Cardiac muscle cell (in vitro differentiated cells and primary cell): ENCODE results near the gene SLC9A4. TPM values are rescaled to one million over a fixed set of nuclear protein-coding genes. Genes with fewer than 3 reads are reported as not detected.

ENCODE experiments used
- DNase-seq, 2 donors: peaks; one replicate each; pipeline versions ENCODE4 v3.0.0 to v3.0.0-alpha.2; 2010 to 2017; ENCODE audit warnings: low read depth in 1 of 2, low spot score in 1 of 2
- H3K27ac ChIP-seq: fragments of 200-600 bp; sonication (generic); 2 replicates; pipeline ENCODE4 v1.5.1; 2016
- H3K27me3 ChIP-seq: fragments of 200-600 bp; sonication (generic); 2 replicates; pipeline ENCODE4 v1.6.0; 2016; ENCODE audit warnings: control low read depth
- H3K36me3 ChIP-seq: fragments of 200-600 bp; sonication (generic); 2 replicates; pipeline ENCODE4 v1.5.1; 2016; ENCODE audit warnings: control low read depth
- H3K4me1 ChIP-seq: fragments of 200-600 bp; sonication (generic); 2 replicates; pipeline ENCODE4 v1.8.1; 2017; ENCODE audit warnings: low read depth, mild to moderate bottlenecking, mixed run types
- H3K4me3 ChIP-seq: fragments of 200-600 bp; sonication (generic); 2 replicates; pipeline ENCODE4 v1.5.1; 2016; ENCODE audit warnings: mild to moderate bottlenecking
- H3K9me3 ChIP-seq: fragments of 200-600 bp; sonication (generic); 2 replicates; pipeline ENCODE4 v1.5.1; 2017; ENCODE audit warnings: low read depth, mild to moderate bottlenecking, control low read depth
- CTCF ChIP-seq: IDR thresholded peaks from 2 replicates; pipeline ENCODE4 v1.5.1; 2012; ENCODE audit warnings: low read depth, mild to moderate bottlenecking, low read length
- polyA plus RNA-seq: library from polyadenylated mRNA; unstranded; fragments of >200 nt; fragmentation: Nextera tagmentation; extraction: Ambion mirVana; gene quantifications from 2 replicates; pipeline ENCODE4 v1.2.1, GENCODE V29; 2016
- total RNA-seq: library from RNA; depleted of rRNA; stranded (reverse); fragments of >200 nt; gene quantifications from 2 replicates; pipeline ENCODE4 v1.2.3, GENCODE V29; 2016

Gene SLC9A4
- total and polyA plus RNA-seq, 2 experiments from 2014 or later, result 0.17 TPM; not detected in 1

GRCh38 chr2:102509749-102510148, 36.7 kb downstream of the SLC9A4 start:
- Histone ChIP-seq H3K36me3 (no peaks in the 10 kb centered on the region), H3K4me1 (no peaks in the 10 kb centered on the region), H3K27ac (no peak overlapping the region), H3K9me3 (no peaks in the 10 kb centered on the region), H3K27me3 (no peaks in the 10 kb centered on the region), H3K4me3 (no peak overlapping the region)
- TF ChIP-seq CTCF, result no peak
- peak in 1 of 2 donors; percentile 14 for DNase-seq

- H3K4me3 ChIP-seq, result no peak overlapping the region
- no peak for TF ChIP-seq CTCF
- no peaks in the 10 kb centered on the region for H3K4me1 ChIP-seq
Observed at GRCh38 chr2:102510791-102511575, 38.0 kb downstream of the SLC9A4 start.

GRCh38 chr2:102512161-102512560, 39.1 kb downstream of the SLC9A4 start:
- H3K9me3 ChIP-seq, result no peaks in the 10 kb centered on the region
- peak in 1 of 2 donors; percentile 23 for DNase-seq
- H3K36me3 ChIP-seq, result no peaks in the 10 kb centered on the region
- no peaks in the 10 kb centered on the region for H3K27me3 ChIP-seq
- no peak overlapping the region for H3K27ac ChIP-seq
- no peak for TF ChIP-seq CTCF
- H3K4me1 ChIP-seq, result no peaks in the 10 kb centered on the region
- H3K4me3 ChIP-seq, result no peak overlapping the region

More at GRCh38 chr2:102510791-102511575, 38.0 kb downstream of the SLC9A4 start:
- DNase-seq, result no peak
- Histone ChIP-seq H3K36me3 (no peaks in the 10 kb centered on the region), H3K9me3 (no peaks in the 10 kb centered on the region), H3K27ac (no peak overlapping the region), H3K27me3 (no peaks in the 10 kb centered on the region)

GRCh38 chr2:102513355-102513939, 40.4 kb downstream of the SLC9A4 start:
- no peak for DNase-seq
- Histone ChIP-seq H3K27me3 (peaks cover 6% of the 10 kb centered on the region), H3K27ac (no peak overlapping the region), H3K4me3 (no peak overlapping the region), H3K4me1 (no peaks in the 10 kb centered on the region), H3K36me3 (no peaks in the 10 kb centered on the region), H3K9me3 (no peaks in the 10 kb centered on the region)
- no peak for TF ChIP-seq CTCF

- no peaks in the 10 kb centered on the region for H3K4me1 ChIP-seq
- DNase-seq, result peak in 1 of 2 donors; percentile 94
- H3K4me3 ChIP-seq, result no peak overlapping the region
- no peak overlapping the region for H3K27ac ChIP-seq
- H3K36me3 ChIP-seq, result no peaks in the 10 kb centered on the region
- peaks cover 10% of the 10 kb centered on the region for H3K27me3 ChIP-seq
- TF ChIP-seq CTCF, result no peak
- H3K9me3 ChIP-seq, result no peaks in the 10 kb centered on the region
Observed at GRCh38 chr2:102514061-102514785, 41.2 kb downstream of the SLC9A4 start.
